Measurements from ENCODE around the gene EMC6.
A peak's percentile ranks its signal among the peaks of the same experiment; 100 is the strongest.

The EMC6 gene

GRCh38 chr17:3641717-3642486 is 26.7 kb upstream of the EMC6 start:
- no peaks in the 10 kb centered on the region for H3K27me3 Mint-ChIP-seq
- no peak overlapping the region for H3K4me3 Mint-ChIP-seq
- H3K4me1 Mint-ChIP-seq, result peaks cover 56% of the 10 kb centered on the region
- H3K36me3 Mint-ChIP-seq (ENCODE audit: low read depth), result peaks cover 14% of the 10 kb centered on the region
- DNase-seq, result no peak
- no peak for ATAC-seq
- H3K9me3 Mint-ChIP-seq, result no peaks in the 10 kb centered on the region
- H3K27ac Mint-ChIP-seq, result no peak overlapping the region

DNA sequence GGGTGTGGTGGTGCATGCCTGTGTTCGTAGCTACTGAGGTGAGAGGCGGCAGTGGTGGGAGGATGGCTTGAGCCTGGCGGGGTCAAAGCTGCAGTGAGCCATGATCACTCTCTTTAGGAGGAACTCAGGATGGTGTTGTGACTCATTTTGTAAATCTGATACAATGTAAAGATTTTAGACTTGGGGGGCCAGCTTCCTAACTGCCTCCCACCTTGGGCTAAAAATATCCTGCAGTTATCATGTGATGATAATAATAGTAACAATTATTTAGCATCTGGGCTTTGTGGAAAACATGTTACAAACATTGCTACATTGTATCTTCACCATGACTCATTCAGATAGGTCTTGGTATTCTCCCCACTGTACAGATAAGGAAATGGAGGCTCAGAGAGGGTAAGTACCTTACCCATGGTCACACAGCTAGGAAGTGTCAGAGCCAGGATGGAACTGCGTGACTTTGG is 24.7 kb upstream of the EMC6 start:
- peak; percentile 76 for ATAC-seq
- Mint-ChIP-seq H3K4me1 (peaks cover 41% of the 10 kb centered on the region), H3K9me3 (no peaks in the 10 kb centered on the region), H3K4me3 (no peak overlapping the region), H3K36me3 (ENCODE audit: low read depth) (peaks cover 16% of the 10 kb centered on the region), H3K27ac (peak overlapping the region; percentile 84), H3K27me3 (no peaks in the 10 kb centered on the region)
- peak; percentile 18 for DNase-seq

DNA sequence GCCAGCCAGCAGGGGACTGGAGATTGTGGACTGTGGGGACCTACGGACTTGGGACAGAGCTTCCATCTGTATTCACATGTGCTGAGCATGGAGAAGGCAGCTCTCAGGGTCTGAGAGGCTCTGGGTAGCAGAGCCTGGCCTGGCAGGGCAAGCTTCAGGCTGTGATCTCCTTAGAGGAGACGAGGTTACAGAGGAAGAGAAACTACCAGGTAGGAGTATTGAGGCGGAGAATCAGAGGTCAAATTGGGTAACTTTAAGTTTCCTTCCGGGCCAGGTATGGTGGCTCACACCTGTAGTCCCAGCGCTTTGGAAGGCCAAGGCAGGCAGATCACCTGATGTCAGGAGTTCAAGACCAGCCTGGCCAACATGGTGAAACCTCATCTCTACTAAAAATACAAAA is 23.3 kb upstream of the EMC6 start:
- Mint-ChIP-seq H3K4me1 (peaks cover 29% of the 10 kb centered on the region), H3K9me3 (no peaks in the 10 kb centered on the region), H3K36me3 (ENCODE audit: low read depth) (peaks cover 17% of the 10 kb centered on the region), H3K27ac (no peak overlapping the region), H3K27me3 (no peaks in the 10 kb centered on the region), H3K4me3 (no peak overlapping the region)
- DNase-seq (no peak), ATAC-seq (no peak)

GRCh38 chr17:3647251-3647650 is 21.4 kb upstream of the EMC6 start:
- DNase-seq, result no peak
- ATAC-seq, result no peak
- peaks cover 17% of the 10 kb centered on the region for H3K36me3 Mint-ChIP-seq (ENCODE audit: low read depth)
- no peak overlapping the region for H3K27ac Mint-ChIP-seq
- H3K4me3 Mint-ChIP-seq, result no peak overlapping the region
- no peaks in the 10 kb centered on the region for H3K27me3 Mint-ChIP-seq
- peaks cover 18% of the 10 kb centered on the region for H3K4me1 Mint-ChIP-seq
- no peaks in the 10 kb centered on the region for H3K9me3 Mint-ChIP-seq

DNA sequence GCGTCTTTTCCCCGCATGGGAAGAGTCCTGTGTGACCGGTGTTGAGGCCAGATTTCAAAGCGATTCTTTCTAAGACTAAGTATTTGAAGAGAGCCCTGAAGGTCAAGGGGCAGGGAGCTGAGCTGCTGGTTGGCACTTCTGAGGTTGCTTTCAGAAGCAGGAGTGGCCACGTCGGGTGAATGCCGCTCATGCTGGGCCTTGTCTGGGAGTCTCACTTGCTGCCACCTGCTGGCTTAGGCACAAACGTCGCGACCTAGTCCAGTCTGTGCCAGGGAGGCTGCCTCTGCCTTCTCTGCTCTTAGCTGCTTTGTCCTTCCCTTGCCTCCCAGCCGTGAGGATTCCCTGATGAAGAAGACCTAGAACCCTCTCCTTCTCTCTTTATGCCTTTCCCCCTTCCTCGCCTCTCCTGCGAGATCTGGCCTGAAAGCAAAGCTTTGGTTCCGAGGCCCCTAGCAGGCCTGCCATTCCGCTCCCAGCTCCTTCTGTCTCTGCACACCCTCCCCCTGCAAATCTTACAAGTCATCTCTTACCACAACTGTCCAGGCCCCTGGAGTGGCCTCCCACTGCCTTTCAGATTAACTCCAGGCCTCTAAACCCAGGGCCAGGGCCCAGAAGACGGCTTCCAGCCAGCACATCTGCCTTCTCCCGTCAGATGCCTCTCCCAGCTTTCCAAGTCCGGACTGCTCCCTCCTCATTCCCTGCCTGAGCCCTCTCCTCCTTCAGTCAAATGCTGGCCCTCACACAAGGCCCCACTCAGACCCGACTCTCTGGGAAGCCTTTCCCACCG is 20.6 kb upstream of the EMC6 start:
- ATAC-seq, result peak; percentile 62
- DNase-seq, result peak; percentile 59
- Mint-ChIP-seq H3K27me3 (no peaks in the 10 kb centered on the region), H3K4me3 (no peak overlapping the region), H3K4me1 (peaks cover 12% of the 10 kb centered on the region), H3K9me3 (no peaks in the 10 kb centered on the region), H3K36me3 (ENCODE audit: low read depth) (peaks cover 16% of the 10 kb centered on the region), H3K27ac (no peak overlapping the region)

DNA sequence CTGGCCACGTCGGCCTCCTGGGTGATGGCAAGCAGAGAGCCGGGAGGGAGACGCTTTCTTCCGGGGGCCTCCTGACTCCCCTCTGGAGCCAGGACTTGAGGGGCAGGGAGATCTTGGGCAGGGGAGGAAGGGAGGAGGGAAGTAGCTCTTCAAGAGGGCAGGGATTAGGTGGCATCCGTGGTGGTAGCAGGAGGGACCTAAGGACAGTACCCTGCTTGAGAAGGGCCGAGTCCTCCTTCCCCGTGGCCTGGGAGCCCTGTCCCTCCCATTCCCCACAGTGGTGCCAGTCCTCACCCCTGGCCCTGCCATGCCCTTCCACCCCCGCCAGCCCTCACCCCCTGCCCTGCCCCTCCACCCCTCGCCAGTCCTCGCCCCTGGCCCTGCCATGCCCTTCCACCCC is 12.8 kb upstream of the EMC6 start:
- H3K9me3 Mint-ChIP-seq, result no peaks in the 10 kb centered on the region
- no peaks in the 10 kb centered on the region for H3K4me1 Mint-ChIP-seq
- DNase-seq, result no peak
- no peaks in the 10 kb centered on the region for H3K27me3 Mint-ChIP-seq
- no peak overlapping the region for H3K4me3 Mint-ChIP-seq
- H3K27ac Mint-ChIP-seq, result no peak overlapping the region
- peaks cover 1% of the 10 kb centered on the region for H3K36me3 Mint-ChIP-seq (ENCODE audit: low read depth)
- ATAC-seq, result no peak

DNA sequence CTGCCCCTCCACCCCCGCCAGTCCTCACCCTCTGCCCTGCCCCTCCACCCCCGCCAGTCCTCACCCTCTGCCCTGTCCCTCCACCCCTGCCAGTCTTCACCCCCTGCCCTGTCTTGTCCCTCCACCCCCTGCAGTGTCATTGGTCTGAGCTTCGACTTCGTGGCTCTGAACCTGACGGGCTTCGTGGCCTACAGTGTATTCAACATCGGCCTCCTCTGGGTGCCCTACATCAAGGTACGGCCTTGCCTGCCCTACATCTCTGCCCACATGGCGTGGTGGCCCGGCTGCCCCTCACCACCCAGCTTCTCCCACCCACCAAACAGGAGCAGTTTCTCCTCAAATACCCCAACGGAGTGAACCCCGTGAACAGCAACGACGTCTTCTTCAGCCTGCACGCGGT is 12.3 kb upstream of the EMC6 start:
- ATAC-seq, result no peak
- Mint-ChIP-seq H3K27ac (no peak overlapping the region), H3K27me3 (no peaks in the 10 kb centered on the region), H3K9me3 (no peaks in the 10 kb centered on the region), H3K36me3 (ENCODE audit: low read depth) (peaks cover 1% of the 10 kb centered on the region), H3K4me1 (no peaks in the 10 kb centered on the region), H3K4me3 (no peak overlapping the region)
- DNase-seq, result no peak

DNA sequence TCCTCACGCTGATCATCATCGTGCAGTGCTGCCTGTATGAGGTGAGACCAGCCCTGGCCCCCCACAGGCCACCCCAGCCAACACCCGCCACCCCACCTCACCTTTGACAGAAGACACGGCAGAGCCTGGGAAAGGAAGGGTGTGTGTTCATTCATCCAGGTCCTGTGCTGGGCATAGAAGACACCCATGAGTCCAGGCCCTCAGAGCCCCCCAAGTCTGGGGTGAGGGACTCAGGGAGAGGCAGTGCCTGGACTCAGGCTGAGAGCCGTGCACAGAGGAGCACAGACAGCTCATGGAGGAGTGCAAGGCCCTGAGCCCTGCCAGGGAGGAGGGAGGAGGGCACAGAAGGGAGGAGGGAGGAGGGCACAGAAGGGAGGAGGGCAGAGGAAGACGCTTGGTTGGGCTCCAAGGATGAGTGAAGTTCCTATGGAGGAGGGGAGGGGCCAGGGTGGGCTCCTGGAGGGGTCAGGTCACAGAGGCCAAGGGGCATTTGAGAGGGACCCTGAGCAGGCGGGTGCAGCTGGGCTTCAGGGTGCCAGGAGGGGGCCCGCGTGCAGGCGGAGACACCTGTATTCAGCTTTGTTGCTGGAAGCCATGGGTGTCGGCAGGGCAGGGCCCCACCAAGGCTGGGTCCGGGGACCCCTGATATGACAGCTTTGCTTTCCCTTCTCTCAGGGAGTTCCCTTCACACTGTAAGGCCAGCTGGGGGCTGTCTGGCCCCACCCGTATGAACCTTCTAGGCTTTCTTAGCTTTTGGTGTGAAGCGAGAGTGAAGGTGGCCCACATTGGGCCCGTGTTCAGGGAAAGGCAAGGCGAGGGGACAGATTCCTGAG is 11.6 kb upstream of the EMC6 start:
- H3K4me1 Mint-ChIP-seq, result no peaks in the 10 kb centered on the region
- H3K4me3 Mint-ChIP-seq, result no peak overlapping the region
- H3K27me3 Mint-ChIP-seq, result no peaks in the 10 kb centered on the region
- ATAC-seq, result no peak
- no peak for DNase-seq
- peaks cover 1% of the 10 kb centered on the region for H3K36me3 Mint-ChIP-seq (ENCODE audit: low read depth)
- no peak overlapping the region for H3K27ac Mint-ChIP-seq
- no peaks in the 10 kb centered on the region for H3K9me3 Mint-ChIP-seq

GRCh38 chr17:3657588-3657869 is 11.1 kb upstream of the EMC6 start:
- ATAC-seq, result no peak
- DNase-seq, result no peak
- no peak overlapping the region for H3K27ac Mint-ChIP-seq
- peaks cover under 1% of the 10 kb centered on the region for H3K36me3 Mint-ChIP-seq (ENCODE audit: low read depth)
- no peaks in the 10 kb centered on the region for H3K4me1 Mint-ChIP-seq
- no peaks in the 10 kb centered on the region for H3K27me3 Mint-ChIP-seq
- no peaks in the 10 kb centered on the region for H3K9me3 Mint-ChIP-seq
- H3K4me3 Mint-ChIP-seq, result no peak overlapping the region

GRCh38 chr17:3657874-3658783 is 10.5 kb upstream of the EMC6 start:
- DNase-seq (no peak), ATAC-seq (no peak)
- no peaks in the 10 kb centered on the region for H3K36me3 Mint-ChIP-seq (ENCODE audit: low read depth)
- H3K27ac Mint-ChIP-seq, result no peak overlapping the region
- no peaks in the 10 kb centered on the region for H3K9me3 Mint-ChIP-seq
- H3K4me3 Mint-ChIP-seq, result no peak overlapping the region
- no peaks in the 10 kb centered on the region for H3K27me3 Mint-ChIP-seq
- H3K4me1 Mint-ChIP-seq, result no peaks in the 10 kb centered on the region

DNA sequence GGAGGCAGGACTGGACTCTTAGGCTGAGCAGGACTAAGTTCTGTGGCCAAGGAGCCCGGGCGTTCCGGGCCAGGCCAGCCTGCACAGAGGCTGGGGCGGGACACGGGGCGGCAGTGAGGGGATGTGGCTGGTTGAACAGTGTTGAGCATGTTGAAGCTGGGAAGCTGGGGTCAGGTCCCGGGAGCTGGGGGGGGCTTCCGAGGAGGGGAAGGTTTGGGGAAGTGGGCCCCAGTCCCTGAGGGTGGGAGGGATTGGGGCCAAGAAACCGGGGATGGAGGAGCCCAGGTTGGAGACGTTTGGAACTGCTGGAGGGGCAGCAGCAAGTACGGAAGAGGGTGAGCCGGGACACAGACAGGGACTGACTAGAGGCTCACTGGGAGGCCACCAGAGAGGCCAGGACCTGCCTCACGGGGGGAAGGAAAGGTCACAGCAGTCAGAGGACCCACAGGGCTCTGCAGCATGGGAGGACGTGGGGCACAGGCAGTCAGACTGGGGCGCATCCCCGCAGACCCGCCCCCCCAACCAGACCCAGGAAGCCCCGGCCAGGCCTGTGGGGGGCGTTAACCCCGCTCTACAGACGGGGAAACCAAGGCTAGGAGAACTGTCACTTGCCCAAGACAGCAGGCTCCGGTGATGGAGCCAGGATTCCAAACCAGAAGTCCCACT is 9.7 kb upstream of the EMC6 start:
- H3K27ac Mint-ChIP-seq, result no peak overlapping the region
- H3K4me1 Mint-ChIP-seq, result no peaks in the 10 kb centered on the region
- no peaks in the 10 kb centered on the region for H3K36me3 Mint-ChIP-seq (ENCODE audit: low read depth)
- no peaks in the 10 kb centered on the region for H3K9me3 Mint-ChIP-seq
- no peaks in the 10 kb centered on the region for H3K27me3 Mint-ChIP-seq
- H3K4me3 Mint-ChIP-seq, result no peak overlapping the region
- no peak for ATAC-seq
- DNase-seq, result no peak

DNA sequence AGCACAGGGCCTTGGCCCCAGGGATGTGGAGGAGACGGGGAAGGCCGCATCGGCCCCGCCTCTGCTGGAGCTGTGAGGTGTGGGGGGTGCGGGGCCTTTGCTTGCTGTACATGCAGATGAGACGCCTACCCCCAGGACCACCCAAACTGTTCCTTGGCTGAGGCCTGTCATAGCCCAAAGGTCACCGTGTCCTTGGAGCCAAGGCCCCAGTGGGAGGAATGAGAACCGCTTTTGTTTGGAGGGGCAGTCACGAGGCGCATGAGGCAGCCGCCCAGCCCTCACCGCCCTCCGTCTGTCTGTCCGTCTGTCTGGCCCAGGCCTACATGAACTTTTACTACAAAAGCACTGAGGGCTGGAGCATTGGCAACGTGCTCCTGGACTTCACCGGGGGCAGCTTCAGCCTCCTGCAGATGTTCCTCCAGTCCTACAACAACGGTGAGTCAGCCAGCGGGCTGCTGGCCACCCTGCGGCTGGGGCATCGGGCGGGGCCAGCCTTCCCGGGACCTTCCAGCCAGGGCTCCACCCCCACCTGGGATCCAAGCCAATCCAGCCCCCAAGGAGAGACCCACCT is 9.0 kb upstream of the EMC6 start:
- Mint-ChIP-seq H3K4me1 (no peaks in the 10 kb centered on the region), H3K27me3 (no peaks in the 10 kb centered on the region), H3K27ac (no peak overlapping the region), H3K36me3 (ENCODE audit: low read depth) (no peaks in the 10 kb centered on the region), H3K4me3 (no peak overlapping the region), H3K9me3 (no peaks in the 10 kb centered on the region)
- DNase-seq (no peak), ATAC-seq (no peak)

- Mint-ChIP-seq H3K4me3 (no peak overlapping the region), H3K4me1 (no peaks in the 10 kb centered on the region), H3K27ac (no peak overlapping the region), H3K36me3 (ENCODE audit: low read depth) (no peaks in the 10 kb centered on the region), H3K27me3 (no peaks in the 10 kb centered on the region), H3K9me3 (no peaks in the 10 kb centered on the region)
- DNase-seq, result no peak
- ATAC-seq, result no peak
Observed at GRCh38 chr17:3660311-3660891, 8.2 kb upstream of the EMC6 start.

All from activated naive CD8-positive, alpha-beta T cell treated with anti-CD3 and anti-CD28 coated beads, Interleukin-2, amount 50 U/mL, for 24 hours (primary cell).